IMR-90 (cell line): Measurements from ENCODE around the gene TNS3. TPM values are rescaled to one million over a fixed set of nuclear protein-coding genes. Genes with fewer than 3 reads are reported as not detected.

Experiments used
- ATAC-seq: fragments of 200-7000 bp; cut with Tn5 transposase; 2 replicates; pipeline ENCODE4 v1.9.1; 2020; ENCODE audit warnings: low read depth, mild to moderate bottlenecking, moderate library complexity
- BruUV-seq: library from RNA; stranded (reverse); fragments of 400-500 nt; replicated peaks from 2 replicates; lab custom pipeline; 2021; lab: Mats Ljungman, UMichigan
- CTCF ChIA-PET: fragments of 300-600 bp; formaldehyde crosslinking; extraction: SDS; loops from one replicate; lab custom pipeline; 2021; ENCODE audit warnings: antibody characterized with exemption; lab: Yijun Ruan, JAX
- POLR2A ChIA-PET: fragments of 300-600 bp; sonication (Branson Sonifier 250); formaldehyde crosslinking; loops from one replicate; lab custom pipeline; 2022; ENCODE audit warnings: antibody characterized with exemption; ENCODE audit not compliant: unreplicated experiment; lab: Charles Lee
- DNase-seq: peaks from one replicate; pipeline ENCODE4 v3.0.0; 2013
- H2AFZ ChIP-seq: replicated peaks from 2 replicates; pipeline ENCODE3; 2013; ENCODE audit warnings: low read length, mild to moderate bottlenecking; ENCODE audit not compliant: poor library complexity
- H2AK5ac ChIP-seq: 2 replicates; pipeline ENCODE4 v1.6.1; 2013; ENCODE audit warnings: low read depth, low read length, inconsistent platforms
- H2AK9ac ChIP-seq: replicated peaks from 2 replicates; pipeline ENCODE3; 2013; ENCODE audit warnings: mild to moderate bottlenecking, low read depth, low read length, moderate library complexity; ENCODE audit not compliant: poor library complexity
- H2BK120ac ChIP-seq: 2 replicates; pipeline ENCODE4 v1.6.1; 2013; ENCODE audit warnings: low read depth, low read length, inconsistent platforms
- H2BK15ac ChIP-seq: 3 replicates; pipeline ENCODE4 v1.6.1; 2013; ENCODE audit warnings: low read depth, low read length, inconsistent platforms
- H2BK20ac ChIP-seq: 2 replicates; pipeline ENCODE4 v1.6.1; 2013; ENCODE audit warnings: low read depth, mild to moderate bottlenecking, inconsistent platforms, low read length, moderate library complexity
- H2BK5ac ChIP-seq: 2 replicates; pipeline ENCODE4 v1.6.1; 2013; ENCODE audit warnings: mild to moderate bottlenecking, low read depth, low read length, inconsistent platforms; ENCODE audit not compliant: poor library complexity, severe bottlenecking
- H3K14ac ChIP-seq: replicated peaks from 2 replicates; pipeline ENCODE4 v1.6.1; 2013; ENCODE audit warnings: low read depth, low read length, inconsistent platforms
- H3K18ac ChIP-seq: 2 replicates; pipeline ENCODE4 v1.6.1; 2013; ENCODE audit warnings: low read depth, low read length, control low read depth
- H3K23ac ChIP-seq: 2 replicates; pipeline ENCODE4 v1.6.1; 2013; ENCODE audit warnings: low read depth, low read length, inconsistent platforms
- H3K27ac ChIP-seq: 2 replicates; pipeline ENCODE4 v1.5.1; 2013; ENCODE audit warnings: mild to moderate bottlenecking, control low read depth, low read length; ENCODE audit not compliant: insufficient read depth
- H3K27me3 ChIP-seq: 2 replicates; pipeline ENCODE4 v1.6.1; 2013; ENCODE audit warnings: low read length; ENCODE audit not compliant: control insufficient read depth, insufficient read depth
- H3K36me3 ChIP-seq: 2 replicates; pipeline ENCODE4 v1.6.1; 2013; ENCODE audit warnings: low read length, mixed read lengths; ENCODE audit not compliant: control insufficient read depth, insufficient read depth
- H3K4ac ChIP-seq: 2 replicates; pipeline ENCODE4 v1.6.1; 2013; ENCODE audit warnings: low read depth, low read length, inconsistent platforms
- H3K4me1 ChIP-seq: 2 replicates; pipeline ENCODE4 v1.6.1; 2013; ENCODE audit warnings: low read length, mixed read lengths; ENCODE audit not compliant: control insufficient read depth, insufficient read depth
- H3K4me2 ChIP-seq: 2 replicates; pipeline ENCODE4 v1.6.1; 2013; ENCODE audit warnings: low read depth, mild to moderate bottlenecking, control low read depth, low read length, moderate library complexity
- H3K4me3 ChIP-seq: 2 replicates; pipeline ENCODE4 v1.5.1; 2013; ENCODE audit warnings: low read depth, mild to moderate bottlenecking, control low read depth, low read length, moderate library complexity; ENCODE audit not compliant: insufficient read depth
- H3K56ac ChIP-seq: 2 replicates; pipeline ENCODE4 v1.6.1; 2013; ENCODE audit warnings: low read length, inconsistent platforms; ENCODE audit not compliant: insufficient read depth; ENCODE audit errors: extremely low read depth
- H3K79me1 ChIP-seq, 2 experiments: 2 replicates each; pipeline ENCODE4 v1.6.1; 2013; ENCODE audit warnings: low read length in 2 of 2, inconsistent platforms in 1 of 2, low read depth in 1 of 2
- H3K9ac ChIP-seq: 2 replicates; pipeline ENCODE4 v1.6.1; 2013; ENCODE audit warnings: low read depth, low read length, control low read depth
- H3K9me1 ChIP-seq: 2 replicates; pipeline ENCODE4 v1.6.1; 2013; ENCODE audit warnings: low read length, inconsistent platforms; ENCODE audit not compliant: insufficient read depth
- H3K9me3 ChIP-seq: 2 replicates; pipeline ENCODE4 v1.6.1; 2013; ENCODE audit warnings: low read length; ENCODE audit not compliant: control insufficient read depth, insufficient read depth
- H4K20me1 ChIP-seq: 2 replicates; pipeline ENCODE4 v1.6.1; 2013; ENCODE audit warnings: low read length, inconsistent platforms; ENCODE audit not compliant: insufficient read depth
- H4K5ac ChIP-seq: 2 replicates; pipeline ENCODE4 v1.6.1; 2013; ENCODE audit warnings: mild to moderate bottlenecking, low read depth, low read length, control low read depth
- H4K8ac ChIP-seq, 2 experiments: 2 replicates each; pipeline ENCODE4 v1.6.1; 2013; ENCODE audit warnings: low read depth in 2 of 2, low read length in 2 of 2, control low read depth in 1 of 2, inconsistent platforms in 1 of 2
- H4K91ac ChIP-seq: 2 replicates; pipeline ENCODE4 v1.6.1; 2013; ENCODE audit warnings: low read depth, low read length, inconsistent platforms; ENCODE audit not compliant: insufficient read depth
- BHLHE40 ChIP-seq: fragments of 150-350 bp; IDR thresholded peaks from 2 replicates; pipeline ENCODE4 v1.6.1; 2016; ENCODE audit warnings: mild to moderate bottlenecking, low read depth, low read length
- CEBPB ChIP-seq: IDR thresholded peaks from 2 replicates; pipeline ENCODE4 v1.6.1; 2012; ENCODE audit warnings: low read depth, low read length, improper control_type of control experiment
- CHD1 ChIP-seq: IDR thresholded peaks from 2 replicates; pipeline ENCODE4 v1.6.1; 2012; ENCODE audit warnings: low read depth, low read length, improper control_type of control experiment
- CTCF ChIP-seq: conservative IDR thresholded peaks from 2 replicates; pipeline ENCODE4 v1.5.1; 2012; ENCODE audit warnings: mild to moderate bottlenecking, low read depth, low read length, improper control_type of control experiment
- ELK1 ChIP-seq: fragments of 150-350 bp; IDR thresholded peaks from 2 replicates; pipeline ENCODE4 v1.6.1; 2016; ENCODE audit warnings: low read depth, mild to moderate bottlenecking, low read length, moderate library complexity, borderline replicate concordance
- FOS ChIP-seq: fragments of 150-350 bp; IDR thresholded peaks from 2 replicates; pipeline ENCODE4 v1.6.1; 2016; ENCODE audit warnings: low read depth, low read length
- MAFK ChIP-seq: IDR thresholded peaks from 2 replicates; pipeline ENCODE4 v1.6.1; 2012; ENCODE audit warnings: low read depth, low read length, improper control_type of control experiment
- MAZ ChIP-seq: IDR thresholded peaks from 2 replicates; pipeline ENCODE4 v1.6.1; 2012; ENCODE audit warnings: low read depth, mild to moderate bottlenecking, low read length, improper control_type of control experiment, moderate library complexity, borderline replicate concordance
- MXI1 ChIP-seq: IDR thresholded peaks from 2 replicates; pipeline ENCODE4 v1.6.1; 2012; ENCODE audit warnings: low read depth, mild to moderate bottlenecking, low read length, moderate library complexity, borderline replicate concordance
- NFE2L2 ChIP-seq: fragments of 150-350 bp; IDR thresholded peaks from 2 replicates; pipeline ENCODE4 v1.6.1; 2016; ENCODE audit warnings: low read depth, mild to moderate bottlenecking, low read length
- POLR2A ChIP-seq: IDR thresholded peaks from 2 replicates; pipeline ENCODE4 v1.6.1; 2012; ENCODE audit warnings: mild to moderate bottlenecking, low read depth, low read length
- RAD21 ChIP-seq: IDR thresholded peaks from 2 replicates; pipeline ENCODE4 v1.6.1; 2012; ENCODE audit warnings: low read length, improper control_type of control experiment
- RCOR1 ChIP-seq: IDR thresholded peaks from 2 replicates; pipeline ENCODE4 v1.6.1; 2012; ENCODE audit warnings: mild to moderate bottlenecking, low read length, improper control_type of control experiment; ENCODE audit not compliant: insufficient replicate concordance
- SMC3 ChIP-seq: fragments of 150-350 bp; IDR thresholded peaks from 2 replicates; pipeline ENCODE4 v1.6.1; 2016; ENCODE audit warnings: low read depth, mild to moderate bottlenecking, antibody characterized with exemption, low read length, moderate library complexity
- USF2 ChIP-seq: fragments of 150-350 bp; IDR thresholded peaks from 2 replicates; pipeline ENCODE4 v1.6.1; 2017; ENCODE audit warnings: mild to moderate bottlenecking, antibody characterized with exemption, low read length, low read depth
- WGBS, 2 experiments: methylation state at CpG; one replicate each; pipeline versions ENCODE4 v1.1.5 to v1.1.7; 2013; ENCODE audit warnings: missing lambda C conversion rate in 2 of 2; ENCODE audit not compliant: insufficient read length in 1 of 2; ENCODE audit errors: extremely low coverage in 2 of 2; 5-methylcytosine and 5-hydroxymethylcytosine counted together
- dilution Hi-C: fragments of 300-500 bp; cut with HindIII; formaldehyde crosslinking; loops from one replicate; pipeline ENCODE4 v1.14.3; 2018; ENCODE audit warnings: low sequenced_read_pairs; ENCODE audit not compliant: unreplicated experiment
- in situ Hi-C: fragments of 300-500 bp; cut with MboI; formaldehyde crosslinking; loops from 3 replicates; pipeline ENCODE4 v1.14.3; 2019; ENCODE audit warnings: low sequenced_read_pairs, inconsistent platforms, mixed read lengths
- intact Hi-C: fragments of 100-400 bp; cut with micrococcal nuclease; formaldehyde crosslinking; loops from 2 replicates; pipeline ENCODE4 v1.10.0; 2022
- polyA plus RNA-seq, 3 experiments: library from polyadenylated mRNA; depleted of rRNA; stranded (reverse); fragments of >200 nt; gene quantifications; 2 replicates each; pipeline ENCODE4 v1.2.3, GENCODE V29; 2012; ENCODE audit warnings: low replicate concordance in 1 of 3
- total RNA-seq: library from RNA; depleted of rRNA; stranded (reverse); fragments of >200 nt; gene quantifications from 2 replicates; pipeline ENCODE4 v1.2.3, GENCODE V29; 2012

TNS3 gene
- total and polyA plus RNA-seq, 2 of the 4 experiments (the other 2 are of a cell fraction), result 64.3 to 79.2 TPM

- H2BK5ac ChIP-seq, result peak overlapping the region; percentile 29
- ChIA-PET CTCF (no interaction called here), POLR2A (no interaction called here)
- peaks cover 61 to 93% of the 10 kb centered on the region in 2 experiments for H3K79me1 ChIP-seq
- in situ Hi-C loops, result no loop called here
- peaks cover 73% of the 10 kb centered on the region for H4K20me1 ChIP-seq
- H3K56ac ChIP-seq, result no peak overlapping the region
- H3K14ac ChIP-seq, result no peak overlapping the region
- 100% methylated on average over 1 of the region's 13 CpGs; no CpG with 5 or more reads in 1 of the 2 experiments for WGBS, 2 experiments
- no peak overlapping the region for H3K27ac ChIP-seq
- peaks cover 4% of the 10 kb centered on the region for H3K36me3 ChIP-seq
- peak overlapping the region; percentile 21 for H2AFZ ChIP-seq
- H2AK9ac ChIP-seq, result peak overlapping the region; percentile 66
- H2BK120ac ChIP-seq, result peak overlapping the region; percentile 8; the same call in 1 of the 2 replicates
- H4K91ac ChIP-seq, result 0 out of 2 replicates have a peak overlapping the region, but pooled peaks have one; percentile 18
- H3K23ac ChIP-seq, result 0 out of 2 replicates have a peak overlapping the region, but pooled peaks have one; percentile 8
- peak overlapping the region; percentile 29; the same call in 1 of the 2 replicates for H2BK20ac ChIP-seq
- dilution Hi-C loops, result no loop called here
- intact Hi-C loops, result no loop called here
- peak overlapping the region in 1 of 2 experiments; percentile 31; a peak in 1 of 4 replicates for H4K8ac ChIP-seq
- H3K4me1 ChIP-seq, result peaks cover 19% of the 10 kb centered on the region
- peaks cover 50% of the 10 kb centered on the region for H3K9me1 ChIP-seq
- DNase-seq, result no peak
- peak overlapping the region; percentile 27 for H3K4ac ChIP-seq
- no peak overlapping the region for H3K9ac ChIP-seq
- no peak overlapping the region for H2BK15ac ChIP-seq
- H3K4me3 ChIP-seq, result no peak overlapping the region
- no peak overlapping the region for H4K5ac ChIP-seq
- peak; percentile 34; the same call in 1 of the 2 replicates for ATAC-seq
- H3K18ac ChIP-seq, result no peak overlapping the region
- no peaks in the 10 kb centered on the region for H3K27me3 ChIP-seq
- no peak overlapping the region for H3K4me2 ChIP-seq
- no peaks in the 10 kb centered on the region for H3K9me3 ChIP-seq
- BruUV-seq, result no TSS peak
- peak overlapping the region; percentile 71 for H2AK5ac ChIP-seq
- TF ChIP-seq USF2, result no peak
- no peak for TF ChIP-seq RAD21
- no peak for TF ChIP-seq BHLHE40
- TF ChIP-seq CTCF, result no peak
- no peak for TF ChIP-seq FOS
- TF ChIP-seq SMC3, result no peak
- TF ChIP-seq MAZ, result no peak
- TF ChIP-seq RCOR1, result no peak
- TF ChIP-seq CHD1, result no peak
- no peak for TF ChIP-seq CEBPB
- TF ChIP-seq ELK1, result no peak
- TF ChIP-seq NFE2L2, result no peak
- TF ChIP-seq POLR2A, result no peak
- TF ChIP-seq MAFK, result no peak
- TF ChIP-seq MXI1, result no peak
Observed at GRCh38 chr7:47556511-47557180, 25.3 kb downstream of the TNS3 start.
